Small intestine (tissue), 7 donors: Measurements from ENCODE around the gene NANOS1. TPM values are rescaled to one million over a fixed set of nuclear protein-coding genes. Genes with fewer than 3 reads are reported as not detected.
A peak's percentile ranks its signal among the peaks of the same experiment; 100 is the strongest.

Experiments used
- DNase-seq, 2 donors: peaks; one replicate each; pipeline versions ENCODE4 v3.0.0 to v3.0.0-alpha.2; 2013
- FAIRE-seq: peaks from 2 replicates; lab custom pipeline; 2012; peaks lifted over from hg19 to GRCh38; lab: Jason Lieb, UNC
- H3K27ac ChIP-seq, 3 donors: one replicate each; pipeline ENCODE4 v1.5.1; 2013; ENCODE audit warnings: low read length in 2 of 3, mild to moderate bottlenecking in 2 of 3, control low read depth in 1 of 3, inconsistent platforms in 1 of 3, low read depth in 1 of 3, moderate library complexity in 1 of 3
- H3K27me3 ChIP-seq, 3 donors: one replicate each; pipeline ENCODE4 v1.6.1; 2013; ENCODE audit warnings: low read length in 3 of 3, inconsistent platforms in 1 of 3; ENCODE audit not compliant: control insufficient read depth in 3 of 3, insufficient read depth in 3 of 3
- H3K36me3 ChIP-seq, 3 donors: one replicate each; pipeline ENCODE4 v1.6.1; 2013; ENCODE audit warnings: low read length in 3 of 3, inconsistent platforms in 1 of 3, low read depth in 1 of 3, mild to moderate bottlenecking in 1 of 3, moderate library complexity in 1 of 3; ENCODE audit not compliant: control insufficient read depth in 3 of 3, insufficient read depth in 2 of 3
- H3K4me1 ChIP-seq, 3 donors: one replicate each; pipeline ENCODE4 v1.6.1; 2013; ENCODE audit warnings: low read length in 2 of 3, inconsistent platforms in 1 of 3, low read depth in 1 of 3, mild to moderate bottlenecking in 1 of 3, moderate library complexity in 1 of 3; ENCODE audit not compliant: control insufficient read depth in 3 of 3, insufficient read depth in 2 of 3
- H3K4me3 ChIP-seq, 3 donors: one replicate each; pipeline ENCODE4 v1.5.1; 2013; ENCODE audit warnings: low read length in 3 of 3, control low read depth in 1 of 3, inconsistent platforms in 1 of 3, low read depth in 1 of 3, mild to moderate bottlenecking in 1 of 3, moderate library complexity in 1 of 3
- H3K9me3 ChIP-seq, 2 donors: one replicate each; pipeline ENCODE4 v1.6.1; 2013; ENCODE audit warnings: low read depth in 1 of 2, low read length in 1 of 2; ENCODE audit not compliant: control insufficient read depth in 2 of 2, insufficient read depth in 1 of 2
- WGBS, 3 donors: extraction: QIAGEN DNeasy Blood & Tissue Kit; methylation state at CpG; one replicate each; pipeline ENCODE4 v1.1.7; 2013; 5-methylcytosine and 5-hydroxymethylcytosine counted together
- polyA plus RNA-seq, 4 donors: library from polyadenylated mRNA; stranded (reverse) in 3 of 4; unstranded in 1 of 4; fragments of 200-250 nt in 3 of 4; fragments of 120-200 nt in 1 of 4; gene quantifications; one replicate each; pipeline versions ENCODE4 v1.2.1 to v1.2.3, GENCODE V29; 2013
- donor health status: healthy with polysubstance abuse.
- donor health status: control.
- donor health status: control.
- donor health status: Bipolar disorder and iron deficiency.
- donor health status: healthy.

NANOS1 gene
- polyA plus RNA-seq, 4 donors: 0.50 to 0.61 TPM; not detected in 2

DNA sequence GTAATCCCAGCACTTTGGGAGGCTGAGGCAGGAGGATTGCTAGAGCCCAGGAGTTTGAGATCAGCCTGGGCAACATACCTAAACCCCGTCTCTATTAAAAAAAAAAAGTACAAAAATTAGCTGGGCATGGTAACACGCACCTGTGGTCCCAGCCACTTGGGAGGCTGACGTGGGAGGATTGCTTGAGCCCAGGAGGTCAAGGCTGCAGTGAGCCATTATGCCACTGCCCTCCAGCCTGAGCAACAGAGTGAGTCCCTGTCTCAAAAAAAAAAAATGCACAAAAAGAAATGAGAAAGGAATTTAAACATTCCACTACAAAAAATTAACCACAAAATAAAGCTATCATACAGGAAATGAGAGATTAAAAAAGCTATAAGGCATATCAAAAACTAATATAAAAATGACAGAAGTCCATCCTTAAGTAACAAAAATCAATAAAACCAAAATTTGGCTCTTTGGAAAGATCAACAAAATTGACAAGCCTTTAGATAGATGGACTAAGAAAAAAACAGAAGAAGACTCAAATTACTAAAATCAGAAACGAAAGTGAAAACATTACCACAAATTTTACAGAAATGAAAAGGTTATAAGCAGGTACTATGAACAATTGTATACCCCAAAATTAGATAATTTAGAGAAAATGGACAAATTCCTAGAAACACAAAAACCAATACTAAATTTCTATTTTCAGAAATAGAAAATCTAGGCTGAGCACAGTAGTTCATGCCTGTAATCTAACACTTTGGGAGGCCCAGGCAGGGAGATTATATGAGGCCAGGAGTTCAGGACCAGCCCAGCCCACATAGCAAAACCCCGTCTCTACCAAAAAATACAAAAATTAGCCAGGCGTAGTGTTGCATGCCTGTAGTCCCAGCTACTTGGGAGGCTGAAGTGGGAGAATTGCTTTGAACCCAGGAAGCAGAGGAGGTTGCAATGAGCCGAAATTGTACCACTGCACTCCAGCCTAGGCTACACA lies 42.4 kb upstream of the NANOS1 start:
- WGBS, 3 donors: 73 to 76% (median 75%) methylated on average over 7 of the region's 7 CpGs
- peak; percentile 53 for FAIRE-seq

DNA sequence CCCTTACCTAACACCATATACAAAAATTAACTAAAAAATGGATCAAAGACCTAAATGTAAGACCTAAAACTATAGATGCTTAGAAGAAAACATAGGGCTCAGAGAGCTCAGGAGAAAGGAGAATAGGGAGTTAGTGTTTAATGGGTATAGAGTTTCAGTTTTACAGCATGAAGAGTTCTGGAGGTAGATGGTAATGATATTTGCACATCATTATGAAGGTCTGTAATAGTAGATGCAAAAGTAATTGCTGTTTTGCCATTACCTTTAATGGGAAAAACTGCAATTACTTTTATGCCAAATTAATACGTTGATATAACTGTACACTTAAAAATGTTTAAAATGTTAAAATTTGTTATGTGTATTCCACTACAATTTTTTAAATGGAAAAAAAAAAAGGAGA lies 39.2 kb upstream of the NANOS1 start:
- peaks cover 0 to 3% (median 0%) of the 10 kb centered on the region in 3 donors for H3K27me3 ChIP-seq
- DNase-seq (no peak), FAIRE-seq (no peak)
- no peaks in the 10 kb centered on the region for H3K36me3 ChIP-seq
- WGBS, 3 donors: 87 to 95% (median 93%) methylated on average over 1 of the region's 1 CpG
- H3K4me3 ChIP-seq: no peak overlapping the region
- no peaks in the 10 kb centered on the region for H3K4me1 ChIP-seq
- peaks cover 0 to 8% of the 10 kb centered on the region in 2 donors for H3K9me3 ChIP-seq
- no peak overlapping the region for H3K27ac ChIP-seq

More for the DNA sequence above, 42.4 kb upstream of the NANOS1 start:
- Histone ChIP-seq H3K27ac (no peak overlapping the region), H3K4me1 (no peaks in the 10 kb centered on the region), H3K36me3 (no peaks in the 10 kb centered on the region), H3K27me3 (peaks cover 0 to 3% (median 0%) of the 10 kb centered on the region in 3 donors), H3K9me3 (peaks cover 0 to 10% of the 10 kb centered on the region in 2 donors), H3K4me3 (no peak overlapping the region)
- no peak for DNase-seq

DNA sequence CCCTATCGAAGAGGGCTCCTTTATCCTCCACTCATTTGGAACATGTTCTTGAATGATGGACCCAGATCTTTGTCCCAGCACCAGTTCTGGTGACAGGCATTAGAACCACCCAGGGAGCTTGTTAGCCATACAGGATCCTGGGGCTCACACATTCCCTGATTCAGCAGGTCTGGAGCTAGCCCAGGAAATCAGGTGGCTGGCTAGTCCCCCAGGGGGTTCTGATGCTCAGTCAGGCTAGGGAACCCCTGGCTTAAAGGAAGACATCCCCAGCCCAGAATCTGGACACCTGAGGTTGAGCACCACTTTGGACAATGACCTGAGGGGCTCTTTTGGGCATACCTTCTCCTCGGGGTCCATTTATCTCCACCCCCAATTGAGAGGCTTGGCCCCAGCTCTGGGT lies 37.0 kb upstream of the NANOS1 start:
- no peaks in the 10 kb centered on the region for H3K9me3 ChIP-seq
- no peaks in the 10 kb centered on the region for H3K36me3 ChIP-seq
- DNase-seq (no peak), FAIRE-seq (no peak)
- H3K27me3 ChIP-seq: peaks cover 0 to 3% (median 0%) of the 10 kb centered on the region in 3 donors
- H3K4me1 ChIP-seq: no peaks in the 10 kb centered on the region
- 75 to 84% (median 78%) methylated on average over 2 of the region's 2 CpGs for WGBS, 3 donors
- H3K4me3 ChIP-seq: no peak overlapping the region
- no peak overlapping the region for H3K27ac ChIP-seq

DNA sequence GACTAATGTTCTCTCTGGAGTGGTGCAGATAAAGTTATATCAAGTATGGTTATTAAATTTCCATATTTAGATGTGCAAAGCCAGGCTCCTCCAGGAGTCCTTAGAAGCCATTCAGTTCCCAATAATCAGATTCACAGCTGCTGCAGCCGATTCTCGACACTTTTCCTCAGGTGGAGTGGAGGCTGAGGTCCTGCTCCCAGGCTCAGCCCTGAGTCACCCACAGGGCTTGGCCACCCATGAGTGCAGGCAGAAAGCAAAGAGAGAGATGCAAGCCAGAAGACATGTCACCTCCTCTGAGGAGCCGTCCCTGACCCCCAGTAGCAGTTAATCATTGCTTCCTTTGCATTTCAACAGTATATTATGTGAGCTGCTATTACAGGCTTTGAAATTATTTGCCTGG lies 36.3 kb upstream of the NANOS1 start:
- no peak for DNase-seq
- Histone ChIP-seq H3K4me1 (no peaks in the 10 kb centered on the region), H3K27me3 (peaks cover 0 to 3% (median 0%) of the 10 kb centered on the region in 3 donors), H3K4me3 (no peak overlapping the region), H3K36me3 (no peaks in the 10 kb centered on the region), H3K27ac (no peak overlapping the region), H3K9me3 (no peaks in the 10 kb centered on the region)
- 79 to 86% (median 86%) methylated on average over 3 of the region's 3 CpGs for WGBS, 3 donors
- no peak for FAIRE-seq

DNA sequence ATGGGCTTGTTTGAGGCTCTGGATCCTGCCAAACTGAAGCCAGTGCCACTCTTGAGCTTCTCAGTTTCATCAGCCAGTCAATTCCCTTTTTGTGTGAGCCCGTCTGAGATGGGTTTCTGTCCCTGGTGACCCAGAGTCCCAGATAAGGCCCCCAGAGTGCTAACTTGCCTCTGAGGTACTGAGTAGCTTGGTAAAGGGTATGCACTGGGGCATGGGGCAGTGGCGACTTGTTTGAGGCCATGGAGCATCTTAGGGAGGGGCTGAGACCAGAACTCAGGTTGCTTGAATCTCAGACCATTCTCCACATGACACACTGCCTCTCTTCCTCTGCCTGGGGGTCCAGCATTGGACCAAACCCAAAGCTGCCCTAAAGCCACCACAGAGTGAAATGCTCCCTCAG lies 35.2 kb upstream of the NANOS1 start:
- Histone ChIP-seq H3K4me3 (no peak overlapping the region), H3K36me3 (no peaks in the 10 kb centered on the region), H3K27ac (no peak overlapping the region), H3K27me3 (peaks cover 0 to 3% (median 0%) of the 10 kb centered on the region in 3 donors), H3K9me3 (no peaks in the 10 kb centered on the region), H3K4me1 (no peaks in the 10 kb centered on the region)
- DNase-seq: no peak
- no peak for FAIRE-seq
- 71 to 79% (median 76%) methylated on average over 2 of the region's 2 CpGs for WGBS, 3 donors

DNA sequence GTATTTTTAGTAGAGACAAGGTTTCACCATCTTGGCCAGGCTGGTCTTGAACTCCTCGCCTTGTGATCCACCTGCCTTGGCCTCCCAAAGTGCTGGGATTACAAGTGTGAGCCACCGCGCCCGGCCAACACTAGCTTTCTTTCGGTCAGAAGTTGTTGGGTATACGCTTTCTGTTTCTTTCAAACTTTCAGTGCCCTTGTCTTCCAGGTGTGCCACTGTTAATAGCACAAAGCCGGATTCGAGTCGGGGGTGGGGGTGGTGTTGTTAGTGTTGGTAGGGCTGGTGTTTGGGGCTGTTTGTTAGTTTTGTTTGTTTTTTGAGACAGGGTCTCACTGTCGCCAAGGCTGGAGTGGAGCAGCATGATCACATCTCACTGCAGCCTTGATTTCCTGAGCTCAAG lies 33.8 kb upstream of the NANOS1 start:
- H3K27me3 ChIP-seq: peaks cover 0 to 3% (median 0%) of the 10 kb centered on the region in 3 donors
- no peaks in the 10 kb centered on the region for H3K9me3 ChIP-seq
- no peak for DNase-seq
- no peak overlapping the region for H3K27ac ChIP-seq
- FAIRE-seq: no peak
- H3K4me3 ChIP-seq: no peak overlapping the region
- no peaks in the 10 kb centered on the region for H3K4me1 ChIP-seq
- 81 to 87% (median 85%) methylated on average over 10 of the region's 10 CpGs for WGBS, 3 donors
- H3K36me3 ChIP-seq: no peaks in the 10 kb centered on the region

DNA sequence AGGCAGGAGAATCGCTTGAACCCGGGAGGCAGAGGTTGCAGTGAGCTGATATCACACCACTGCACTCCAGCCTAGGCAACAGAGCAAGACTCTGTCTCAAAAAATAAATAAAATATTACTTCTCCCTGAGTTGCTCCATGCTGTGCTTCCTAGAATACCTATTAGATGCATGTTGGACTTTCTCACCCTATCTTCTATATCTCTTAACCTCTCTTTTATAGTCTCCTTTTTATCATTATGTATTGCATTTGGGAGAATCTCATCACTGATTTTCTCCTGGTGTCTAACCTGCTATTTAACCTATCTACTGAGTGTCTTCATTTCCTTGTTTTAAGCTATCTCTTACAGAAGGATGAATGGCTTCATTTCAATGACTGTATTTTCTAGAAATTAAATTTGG lies 32.1 kb upstream of the NANOS1 start:
- no peak overlapping the region for H3K4me3 ChIP-seq
- H3K4me1 ChIP-seq: no peaks in the 10 kb centered on the region
- no peaks in the 10 kb centered on the region for H3K27me3 ChIP-seq
- H3K36me3 ChIP-seq: no peaks in the 10 kb centered on the region
- DNase-seq (no peak), FAIRE-seq (no peak)
- H3K27ac ChIP-seq: no peak overlapping the region
- no peaks in the 10 kb centered on the region for H3K9me3 ChIP-seq
- WGBS, 3 donors: 87 to 89% (median 88%) methylated on average over 2 of the region's 2 CpGs

DNA sequence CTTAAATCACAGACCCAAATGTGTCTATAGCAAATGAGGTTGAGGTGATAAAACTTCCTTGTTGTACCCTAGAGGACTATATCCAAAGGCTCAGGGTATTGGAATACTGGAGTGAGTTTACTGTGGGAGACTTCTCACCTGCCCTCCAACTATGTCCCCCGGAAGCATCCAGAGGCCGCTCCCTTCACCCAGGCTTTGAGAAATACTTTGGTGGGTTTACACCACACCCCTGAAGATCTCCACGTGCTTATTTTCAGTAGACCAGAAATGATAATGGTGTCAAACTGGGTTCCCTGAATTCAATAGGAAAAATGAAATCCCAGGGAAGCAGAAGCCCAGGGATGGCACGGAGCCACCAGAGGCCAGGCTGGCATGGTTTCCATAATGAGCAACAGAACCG lies 31.3 kb upstream of the NANOS1 start:
- WGBS, 3 donors: 86 to 93% (median 93%) methylated on average over 5 of the region's 5 CpGs
- no peaks in the 10 kb centered on the region for H3K4me1 ChIP-seq
- H3K9me3 ChIP-seq: no peaks in the 10 kb centered on the region
- H3K4me3 ChIP-seq: no peak overlapping the region
- DNase-seq (no peak), FAIRE-seq (no peak)
- H3K36me3 ChIP-seq: no peaks in the 10 kb centered on the region
- H3K27ac ChIP-seq: no peak overlapping the region
- H3K27me3 ChIP-seq: no peaks in the 10 kb centered on the region
